ENCODE data around the gene HYAL2.

The HYAL2 gene

DNA sequence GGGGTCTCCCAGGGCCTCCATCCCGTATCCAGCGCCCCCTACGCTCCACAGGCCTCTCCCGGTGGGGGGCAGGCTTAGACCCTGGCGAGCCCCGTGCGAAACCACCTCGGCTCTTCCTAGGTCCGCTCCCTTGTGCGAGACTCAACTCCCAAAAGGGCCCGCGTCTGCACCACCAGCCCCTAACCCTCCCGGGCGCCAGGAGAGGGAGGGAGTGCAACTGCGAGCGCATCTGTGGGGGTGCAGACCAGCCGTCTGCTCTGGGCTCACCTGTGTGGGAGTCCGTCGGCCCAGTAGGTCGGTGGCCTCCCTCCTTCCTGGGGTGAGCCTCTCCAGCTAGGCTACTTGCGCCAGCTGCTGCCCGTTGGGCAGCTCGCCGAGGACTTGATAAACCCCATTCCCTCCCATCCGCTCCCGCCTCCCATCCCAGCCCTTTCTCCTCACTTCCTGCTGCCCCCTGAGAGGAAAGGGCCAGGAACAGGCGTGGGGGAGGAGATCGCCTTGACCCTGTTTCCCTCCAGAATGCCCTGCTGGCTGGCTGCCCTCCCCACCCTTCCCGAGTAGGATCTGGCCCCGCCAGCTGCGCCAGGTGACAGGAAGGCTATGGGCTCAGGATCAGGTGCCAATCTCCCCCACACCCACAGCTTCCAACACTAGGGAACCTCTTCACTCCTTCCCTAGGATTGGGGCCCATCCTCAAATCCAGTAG lies at the start of gene HYAL2:
TSS of gene HYAL2 (minus strand) at position 360 of the 706 bp plus-strand sequence. CDS start 2,256 bp downstream, outside the sequence.
- DNase-seq (ENCODE audit: low spot score) = no peak

GRCh38 chr3:50371133-50371685 lies 48.7 kb upstream of the HYAL2 start:
- DNase-seq (ENCODE audit: low spot score) = no peak

DNA sequence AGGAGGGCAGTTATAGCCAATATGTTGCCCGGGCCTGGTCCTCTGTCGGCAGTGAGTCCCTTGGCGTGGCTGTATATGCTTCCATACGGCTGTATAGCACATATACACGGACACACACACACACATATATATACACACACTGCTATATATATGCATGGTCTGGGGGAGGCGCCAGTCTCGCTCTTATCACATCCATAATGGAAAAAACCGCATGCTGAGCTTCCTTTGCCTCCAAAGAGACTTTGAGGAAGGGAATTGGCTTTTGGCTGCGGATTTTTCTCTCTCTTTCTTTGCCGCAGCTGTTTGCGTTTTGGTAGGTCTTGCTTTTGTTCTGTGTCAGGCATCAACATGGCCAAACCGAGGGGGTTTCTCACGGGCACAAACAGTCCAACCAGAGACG lies 48.0 kb upstream of the HYAL2 start:
- DNase-seq (ENCODE audit: low spot score) = no peak

GRCh38 chr3:50369012-50369670 lies 46.6 kb upstream of the HYAL2 start:
- no peak for DNase-seq (ENCODE audit: low spot score)

- DNase-seq (ENCODE audit: low spot score) = no peak
These were observed 43.3 kb upstream of the HYAL2 start for GRCh38 chr3:50365842-50366220.

GRCh38 chr3:50365080-50365841 lies 42.7 kb upstream of the HYAL2 start:
- peak; percentile 97 for DNase-seq (ENCODE audit: low spot score)

DNA sequence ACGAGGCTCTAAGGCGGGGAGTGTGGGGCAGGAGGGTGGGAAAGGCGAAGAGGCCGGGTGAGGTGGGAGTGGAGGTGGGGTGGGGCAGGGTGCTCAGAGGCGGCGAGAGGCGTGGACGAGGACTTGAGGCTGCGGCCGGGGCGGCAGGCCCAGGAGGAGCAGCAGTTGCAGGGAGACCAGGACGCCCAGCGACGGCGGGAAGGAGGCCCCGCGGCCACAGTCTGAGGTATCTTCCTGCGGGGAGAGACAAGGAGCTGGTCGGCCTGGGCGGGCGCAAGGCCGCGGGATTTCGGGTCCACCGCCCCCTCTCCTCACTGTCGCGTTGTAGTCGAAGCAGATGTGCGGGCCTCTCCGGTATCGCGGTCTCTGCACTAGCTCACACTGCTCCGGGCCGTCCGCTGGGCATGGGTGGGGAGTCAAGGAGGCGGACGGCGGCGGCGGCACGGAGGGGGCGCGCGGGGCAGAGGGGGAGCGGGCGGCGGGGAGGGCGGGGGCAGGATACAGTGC lies 42.1 kb upstream of the HYAL2 start:
- DNase-seq (ENCODE audit: low spot score) = no peak

- DNase-seq (ENCODE audit: low spot score) = no peak
These were observed 37.2 kb upstream of the HYAL2 start for GRCh38 chr3:50359760-50360110.

GRCh38 chr3:50358911-50359759 lies 36.6 kb upstream of the HYAL2 start, which contains the start of gene TMEM115:
TSS of gene TMEM115 (minus strand) at chr3:50359521. CDS start at chr3:50359063, 458 bp downstream.
- DNase-seq (ENCODE audit: low spot score) = peak; percentile 95

GRCh38 chr3:50358355-50358910 lies 35.9 kb upstream of the HYAL2 start:
- DNase-seq (ENCODE audit: low spot score) = no peak

DNA sequence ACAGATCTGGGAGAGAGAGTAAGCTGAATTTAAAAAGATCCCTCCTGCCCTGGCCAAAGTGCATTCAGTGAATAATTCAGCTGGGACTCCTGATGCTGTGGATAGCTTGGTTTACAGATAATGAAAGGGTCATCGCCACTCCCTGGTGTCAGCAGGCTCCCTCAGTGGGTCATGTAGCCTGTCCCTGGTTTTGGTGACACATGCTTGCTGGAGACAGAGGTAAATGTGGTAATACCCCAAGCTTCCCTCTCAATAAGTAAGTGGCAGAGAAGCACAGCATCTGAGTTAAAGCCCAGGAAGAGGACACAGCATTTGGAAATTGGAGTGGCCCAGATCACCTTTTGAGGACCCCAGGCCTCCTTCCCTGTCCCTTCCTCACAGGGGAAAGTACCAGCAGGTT lies 34.9 kb upstream of the HYAL2 start:
- DNase-seq (ENCODE audit: low spot score) = no peak

GRCh38 chr3:50356553-50356952 lies 34.0 kb upstream of the HYAL2 start:
- DNase-seq (ENCODE audit: low spot score) = no peak

DNA sequence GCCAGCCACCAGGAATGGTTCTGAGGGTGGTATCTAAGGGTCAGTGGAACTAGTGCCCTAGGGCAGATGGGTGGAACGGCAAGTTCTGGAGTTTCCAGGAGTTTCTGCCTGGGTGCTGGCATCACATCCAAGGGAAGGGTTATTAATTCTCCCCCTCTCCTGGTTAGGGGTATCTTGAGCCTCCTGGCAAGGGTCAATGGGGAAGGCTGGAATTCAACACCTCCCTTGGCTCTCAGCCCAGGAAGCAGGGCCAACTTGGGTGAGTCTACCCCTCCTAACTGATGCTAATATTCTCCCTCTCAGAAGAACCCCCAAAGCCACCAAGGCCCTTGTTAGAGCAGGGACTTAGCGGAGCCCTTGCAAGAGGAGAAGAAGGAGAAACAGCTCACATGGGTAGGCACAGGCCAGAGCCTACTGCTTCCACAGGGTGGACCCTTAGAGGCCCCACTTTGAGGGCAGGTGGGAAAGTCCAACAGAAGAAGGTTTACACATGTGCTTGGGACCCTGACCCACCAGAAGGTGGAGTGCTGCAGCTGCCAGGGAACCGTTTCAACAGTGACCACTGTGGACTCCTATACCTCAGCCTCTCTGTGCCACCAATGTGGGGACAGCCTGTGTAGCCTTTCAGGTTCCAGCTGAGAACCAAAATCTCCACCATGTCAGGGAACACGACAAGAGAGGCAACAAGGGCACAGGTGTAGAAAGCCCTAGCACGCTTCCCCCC lies 33.4 kb upstream of the HYAL2 start:
- no peak for DNase-seq (ENCODE audit: low spot score)

- no peak for DNase-seq (ENCODE audit: low spot score)
These were observed 32.3 kb upstream of the HYAL2 start for GRCh38 chr3:50354850-50355249.

- no peak for DNase-seq (ENCODE audit: low spot score)
These were observed 31.7 kb upstream of the HYAL2 start for GRCh38 chr3:50354186-50354764.

DNA sequence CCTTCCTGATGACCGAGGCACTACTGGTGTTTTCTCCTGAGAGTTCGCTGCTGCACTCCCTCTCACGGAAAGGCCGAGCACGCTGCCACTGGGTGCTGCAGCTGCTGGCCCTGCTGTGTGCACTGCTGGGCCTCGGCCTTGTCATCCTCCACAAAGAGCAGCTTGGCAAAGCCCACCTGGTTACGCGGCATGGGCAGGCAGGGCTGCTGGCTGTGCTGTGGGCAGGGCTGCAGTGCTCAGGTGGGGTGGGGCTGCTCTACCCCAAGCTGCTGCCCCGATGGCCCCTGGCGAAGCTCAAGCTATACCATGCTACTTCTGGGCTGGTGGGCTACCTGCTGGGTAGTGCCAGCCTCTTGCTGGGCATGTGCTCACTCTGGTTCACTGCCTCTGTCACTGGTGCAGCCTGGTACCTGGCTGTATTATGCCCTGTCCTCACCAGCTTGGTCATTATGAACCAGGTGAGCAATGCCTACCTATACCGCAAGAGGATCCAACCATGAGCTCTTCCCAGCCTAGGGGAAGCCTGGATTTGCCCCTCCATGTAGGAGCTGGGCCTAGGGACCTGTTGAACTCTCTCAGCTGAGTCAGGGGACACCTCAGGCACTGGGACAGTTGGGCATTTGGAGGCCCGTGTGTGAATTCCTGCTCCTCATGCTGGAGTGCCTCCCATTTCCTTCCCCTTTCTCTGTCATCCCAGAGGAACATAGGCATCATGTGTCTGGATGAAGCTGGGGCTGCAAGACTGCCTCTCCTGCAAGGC lies 30.9 kb upstream of the HYAL2 start:
- no peak for DNase-seq (ENCODE audit: low spot score)

DNA sequence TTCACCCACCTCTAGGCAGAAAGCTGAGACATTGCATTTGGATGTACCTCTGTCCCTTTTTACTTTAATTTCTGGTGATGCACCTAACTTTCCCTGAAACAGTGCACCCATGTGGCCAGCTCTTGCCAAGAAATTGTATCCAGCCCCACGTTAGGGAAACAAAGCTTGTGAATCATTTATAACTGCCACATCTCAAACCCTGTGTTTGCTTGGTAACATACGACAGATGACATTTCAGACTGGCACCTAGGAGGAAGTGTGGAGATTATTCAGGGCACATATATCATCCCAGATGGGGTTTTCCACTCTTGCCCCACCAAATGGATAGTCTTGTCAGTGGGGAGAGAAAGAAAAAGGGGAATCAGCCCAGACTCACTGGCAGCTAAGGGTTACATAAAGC lies 30.2 kb upstream of the HYAL2 start:
- DNase-seq (ENCODE audit: low spot score) = no peak

DNA sequence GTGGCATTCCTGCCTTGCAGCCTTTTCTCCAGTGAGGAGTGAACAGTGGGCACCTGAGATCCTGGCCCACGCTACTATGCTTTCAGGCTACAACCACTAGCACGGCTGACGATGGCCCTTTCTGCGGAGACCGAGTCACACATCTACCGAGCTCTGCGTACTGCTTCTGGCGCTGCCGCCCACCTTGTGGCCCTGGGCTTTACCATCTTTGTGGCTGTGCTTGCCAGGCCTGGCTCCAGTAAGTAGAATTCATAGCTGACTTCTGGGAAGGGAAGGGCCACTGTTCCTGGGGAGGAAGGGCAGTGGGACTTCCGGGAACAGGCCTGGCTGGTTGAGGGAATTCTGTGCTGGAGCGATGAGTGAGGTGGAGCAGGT lies 28.8 kb upstream of the HYAL2 start:
- no peak for DNase-seq (ENCODE audit: low spot score)

DNA sequence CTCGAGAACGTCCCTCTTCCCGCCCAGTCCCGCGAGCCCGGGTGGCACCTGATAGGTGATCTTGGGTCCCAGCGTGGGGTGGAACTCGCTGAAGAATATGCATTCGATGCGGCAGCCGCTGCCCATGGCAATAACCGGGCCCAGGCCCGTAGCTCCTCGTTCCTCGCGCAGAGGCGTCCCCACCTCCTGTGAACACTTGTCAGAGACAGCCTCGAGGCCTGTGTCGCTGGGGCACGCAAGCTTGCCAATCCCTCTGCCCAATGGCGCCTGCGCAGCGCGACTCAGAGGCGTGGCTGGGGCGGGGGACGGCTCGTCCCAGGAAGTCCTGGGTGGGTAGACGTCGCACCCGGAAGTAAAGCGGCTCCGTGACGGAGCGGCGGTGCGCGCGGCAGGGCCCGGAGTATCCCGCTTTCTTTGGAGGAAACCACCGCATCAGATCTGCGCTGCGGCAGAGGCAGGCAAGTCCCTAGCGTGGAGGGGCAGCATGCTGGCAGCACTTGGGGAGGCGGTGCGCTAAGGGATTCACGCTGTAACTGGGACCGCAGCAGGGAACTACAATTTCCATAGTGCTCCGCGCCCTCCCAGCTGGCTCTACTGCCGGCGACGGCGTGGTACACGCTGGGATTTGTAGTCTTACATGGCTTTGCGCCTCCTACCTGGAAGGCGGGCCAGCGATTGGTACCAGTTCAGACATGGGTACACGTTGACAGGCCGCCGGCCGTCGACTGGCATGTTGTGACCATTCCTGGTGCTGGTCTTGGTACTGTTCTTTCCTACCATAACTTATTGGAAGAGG lies 28.2 kb upstream of the HYAL2 start, which contains the start of the genes CYB561D2 and NPRL2:
TSS of gene CYB561D2 (plus strand) at position 336 of the 796 bp plus-strand sequence. CDS start 572 bp downstream, outside the sequence.
TSS of gene NPRL2 (minus strand) at position 249 of the 796 bp plus-strand sequence. CDS start at position 126, 123 bp downstream.
- peak; percentile 97 for DNase-seq (ENCODE audit: low spot score)
